HPDE6-E6E7 (cell line): ENCODE results near the gene TRIM52.
A peak's percentile ranks its signal among the peaks of the same experiment; 100 is the strongest.

ENCODE experiments used
- DNase-seq: peaks from one replicate; pipeline ENCODE4 v3.0.0; 2011; ENCODE audit warnings: missing footprints; ENCODE audit errors: extremely low spot score

Gene TRIM52

DNA sequence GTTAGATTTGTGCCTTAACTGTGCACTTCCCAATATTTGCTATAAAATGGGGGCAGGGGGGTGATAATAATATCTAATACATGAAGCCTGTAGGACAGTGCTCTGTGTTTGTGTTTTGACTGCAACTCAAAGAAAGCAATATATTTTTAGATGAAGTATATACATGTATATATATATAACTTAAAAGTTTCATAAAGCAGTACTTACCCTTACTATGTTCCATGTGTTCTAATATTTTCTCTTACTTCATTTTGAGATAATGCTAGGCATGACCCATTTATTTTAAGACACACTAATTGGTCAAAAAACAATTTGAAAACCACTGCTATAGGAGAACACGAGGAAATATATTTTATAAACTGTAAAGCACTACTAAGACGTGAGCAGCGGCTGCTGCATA lies 2.4 kb downstream of the TRIM52 start:
- no peak for DNase-seq

GRCh38 chr5:181255836-181256578 lies 4.9 kb downstream of the TRIM52 start:
- DNase-seq: no peak

- DNase-seq: no peak
Observed at GRCh38 chr5:181255276-181255675, 5.7 kb downstream of the TRIM52 start.

DNA sequence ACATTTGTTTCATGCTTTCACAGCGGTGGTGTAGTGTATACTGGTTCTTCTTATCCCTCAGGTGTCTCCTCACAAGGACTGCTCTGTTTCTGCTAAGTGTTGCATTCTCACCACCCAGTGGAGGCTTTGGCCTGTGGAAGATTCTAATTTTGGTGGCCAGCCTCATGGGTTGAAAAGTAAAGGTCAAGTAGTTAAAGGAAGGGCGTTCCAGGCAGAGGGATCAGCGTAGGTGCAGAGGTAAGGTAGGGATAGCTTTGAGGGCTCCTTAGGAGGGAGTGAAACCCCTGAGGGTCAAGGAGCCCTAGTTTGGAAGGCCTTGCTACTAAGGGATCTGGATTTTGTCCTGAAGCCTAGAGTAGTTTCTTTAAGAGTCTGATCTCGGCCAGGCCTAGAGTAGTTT lies 12.7 kb downstream of the TRIM52 start:
- DNase-seq: no peak

- DNase-seq: peak; percentile 86
Observed at GRCh38 chr5:181246276-181247049, 14.5 kb downstream of the TRIM52 start.

GRCh38 chr5:181245427-181246275 lies 15.3 kb downstream of the TRIM52 start:
- DNase-seq: no peak

DNA sequence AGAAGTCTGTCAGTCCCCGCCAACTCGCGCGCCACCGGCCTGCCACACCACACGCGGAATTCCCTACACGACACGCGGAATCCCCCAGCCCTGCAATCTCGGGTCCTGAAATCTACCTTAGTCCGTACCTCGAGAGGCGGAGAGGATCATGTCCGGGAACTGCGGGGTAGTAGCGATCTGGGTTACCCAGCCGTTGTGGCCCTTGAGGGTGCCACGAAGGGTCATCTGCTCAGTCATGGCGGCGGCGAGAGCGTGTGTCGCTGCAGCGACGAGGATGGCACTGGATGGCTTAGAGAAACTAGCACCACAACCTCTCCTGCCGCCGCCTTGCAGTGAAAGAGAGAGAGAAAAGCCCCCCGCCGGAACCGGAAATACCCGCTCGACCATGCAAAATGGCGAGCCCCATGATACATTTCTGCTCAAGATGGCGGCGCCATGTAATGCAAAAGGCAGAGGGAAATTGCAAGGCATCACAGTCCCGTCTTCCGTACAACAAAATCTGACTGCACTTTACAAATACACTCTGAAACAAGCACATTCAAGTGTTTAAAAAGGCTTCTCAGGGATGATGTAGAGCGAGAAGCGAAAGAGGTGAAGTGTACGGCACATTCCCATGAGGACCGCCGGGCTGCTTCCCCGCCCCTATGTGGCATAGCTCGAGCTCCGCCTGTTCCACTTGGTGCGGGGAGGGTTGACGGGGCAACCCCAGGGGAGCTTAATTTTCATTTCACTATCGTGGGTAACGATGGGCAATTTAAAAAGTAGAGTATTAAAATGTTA lies 17.2 kb downstream of the TRIM52 start, which contains the start of gene RACK1:
Gene RACK1, minus strand, starts transcription at position 343 of the 780 bp plus-strand sequence. Its CDS starts 106 bp downstream, at position 237.
- DNase-seq: peak; percentile 74

GRCh38 chr5:181243018-181243563 lies 17.9 kb downstream of the TRIM52 start:
- no peak for DNase-seq

GRCh38 chr5:181242031-181242451 lies 18.9 kb downstream of the TRIM52 start:
- DNase-seq: no peak

DNA sequence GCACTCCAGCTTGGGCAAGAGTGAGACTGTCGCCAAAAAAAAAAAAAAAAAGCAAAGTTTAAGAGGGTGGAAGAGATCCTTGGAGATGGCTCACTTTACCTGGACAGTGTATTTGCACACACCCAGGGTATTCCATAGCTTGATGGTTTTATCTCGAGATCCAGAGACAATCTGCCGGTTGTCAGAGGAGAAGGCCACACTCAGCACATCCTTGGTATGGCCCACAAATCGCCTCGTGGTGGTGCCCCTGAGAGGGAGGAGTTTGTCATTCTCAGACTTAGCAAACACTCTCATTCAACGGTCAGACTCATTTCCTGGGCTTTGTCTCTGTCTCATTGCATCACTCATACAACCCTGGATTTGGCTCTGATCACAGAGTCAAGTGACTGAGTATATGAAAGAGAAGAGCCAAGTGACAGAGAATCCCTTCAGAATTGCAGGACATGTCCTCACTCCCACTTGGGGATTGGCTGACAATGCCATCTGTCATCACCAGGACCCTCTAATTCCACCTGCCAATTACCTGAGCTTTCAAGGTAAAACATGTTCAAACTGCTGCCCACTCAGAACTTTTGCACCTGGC lies 19.5 kb downstream of the TRIM52 start:
- DNase-seq: peak; percentile 68

GRCh38 chr5:181239062-181239663 lies 21.8 kb downstream of the TRIM52 start:
- no peak for DNase-seq

- DNase-seq: no peak
Observed at GRCh38 chr5:181237729-181238385, 23.1 kb downstream of the TRIM52 start.

DNA sequence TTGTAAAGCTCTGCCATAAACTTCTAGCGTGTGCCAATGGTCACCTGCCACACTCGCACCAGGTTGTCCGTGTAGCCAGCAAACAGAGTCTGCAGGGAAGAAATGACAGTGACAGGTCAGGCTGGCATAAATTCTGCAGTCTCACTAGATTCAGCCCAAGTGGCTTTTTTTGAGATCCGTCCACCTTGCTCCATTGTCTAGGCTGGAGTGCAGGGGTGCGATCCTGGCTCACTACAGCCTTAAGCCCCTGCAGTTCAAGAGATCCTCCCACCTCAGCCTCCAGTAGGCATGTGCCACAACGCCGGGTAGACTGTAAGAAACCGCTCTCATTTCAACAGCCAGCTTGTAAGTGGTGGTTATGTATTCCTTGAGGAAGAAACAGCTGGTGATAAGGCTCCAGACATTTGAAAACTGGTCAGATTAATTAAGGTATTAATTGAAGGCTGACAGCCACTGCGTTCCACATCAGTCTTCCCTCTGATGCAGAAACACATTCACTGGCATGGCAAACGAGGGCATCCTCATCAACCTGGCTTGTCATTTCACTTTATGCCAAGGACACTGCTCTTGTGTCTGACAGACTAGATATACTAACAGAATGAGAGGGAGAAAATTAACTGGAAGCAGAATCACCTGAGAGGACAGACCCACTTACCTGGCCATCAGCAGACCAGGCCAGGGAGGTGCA lies 23.8 kb downstream of the TRIM52 start:
- DNase-seq: no peak

- DNase-seq: no peak
Observed at GRCh38 chr5:181236471-181236870, 24.5 kb downstream of the TRIM52 start.

DNA sequence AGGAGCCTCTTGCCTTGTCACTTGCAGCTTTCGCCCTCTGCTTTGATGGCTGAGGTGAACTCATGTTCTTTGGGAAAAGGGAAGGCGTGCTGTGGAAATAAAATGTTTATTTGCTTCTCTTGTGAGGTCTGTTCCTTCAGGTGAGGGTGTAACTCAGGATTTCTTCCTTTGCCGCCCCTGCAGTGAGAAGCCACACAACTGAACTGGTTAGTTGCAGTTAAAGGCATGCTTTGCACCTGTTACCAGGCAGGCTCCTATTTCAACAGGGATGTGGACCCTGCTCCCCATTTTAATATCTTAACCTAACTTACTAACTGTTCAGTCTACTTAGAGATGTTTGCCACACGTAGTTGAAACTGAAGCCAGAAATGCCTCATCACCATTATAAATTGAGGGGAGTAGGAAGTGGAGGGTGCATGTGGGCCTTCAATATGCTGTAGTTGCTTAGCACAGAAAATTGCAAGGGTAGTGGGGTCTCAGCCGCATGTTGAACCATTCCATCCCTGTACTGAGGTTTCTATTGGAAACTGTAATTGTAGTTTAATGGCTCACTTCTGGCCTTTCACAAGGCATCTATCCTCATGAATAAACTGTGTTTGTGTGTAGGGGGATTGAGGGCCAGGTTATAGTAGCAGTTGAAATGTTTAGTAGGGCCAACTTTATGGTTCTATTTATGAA lies 25.1 kb downstream of the TRIM52 start:
- no peak for DNase-seq

DNA sequence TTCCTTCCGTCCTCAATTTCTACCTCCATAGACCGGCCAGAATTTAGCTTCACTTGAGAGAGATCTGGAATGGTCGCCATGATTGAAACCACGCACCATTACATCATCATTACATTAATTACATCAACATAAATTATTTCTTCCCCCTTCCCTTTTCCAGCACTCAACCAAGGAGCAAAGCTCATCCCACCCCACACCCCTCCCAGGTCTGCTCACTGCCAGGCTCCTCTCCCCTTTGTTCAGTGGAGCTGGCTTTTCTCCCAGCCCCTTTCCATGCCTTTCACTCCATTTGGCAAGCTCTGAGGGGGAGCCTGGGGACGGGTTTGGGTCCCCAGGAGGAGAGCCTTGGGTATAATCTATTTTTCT lies 25.6 kb downstream of the TRIM52 start:
- no peak for DNase-seq

- no peak for DNase-seq
Observed at GRCh38 chr5:181234455-181235306, 26.3 kb downstream of the TRIM52 start.
